Osteoblast (primary cell): ENCODE results near the gene SAMMSON. TPM values are rescaled to one million over a fixed set of nuclear protein-coding genes. Genes with fewer than 3 reads are reported as not detected.

Experiments used
- DNase-seq: peaks from one replicate; pipeline ENCODE4 v3.0.0; 2011; ENCODE audit warnings: low spot score, mixed read lengths; ENCODE audit not compliant: insufficient read length; ENCODE audit errors: missing footprints
- H2AFZ ChIP-seq: 2 replicates; pipeline ENCODE4 v1.6.0; 2011; ENCODE audit warnings: mild to moderate bottlenecking, low read length
- H3K27ac ChIP-seq: 2 replicates; pipeline ENCODE4 v1.5.1; 2011; ENCODE audit warnings: mild to moderate bottlenecking, low read depth, low read length, moderate library complexity
- H3K27me3 ChIP-seq: 2 replicates; pipeline ENCODE4 v1.6.0; 2012; ENCODE audit warnings: mild to moderate bottlenecking, control low read depth, inconsistent platforms, low read length, moderate library complexity; ENCODE audit not compliant: insufficient read depth
- H3K36me3 ChIP-seq: 2 replicates; pipeline ENCODE4 v1.5.1; 2011; ENCODE audit warnings: mild to moderate bottlenecking, low read length, control low read depth, moderate library complexity; ENCODE audit not compliant: insufficient read depth
- H3K4me1 ChIP-seq: 2 replicates; pipeline ENCODE4 v1.5.1; 2011; ENCODE audit warnings: mild to moderate bottlenecking, low read length, control low read depth, moderate library complexity; ENCODE audit not compliant: insufficient read depth
- H3K4me2 ChIP-seq: 2 replicates; pipeline ENCODE4 v1.6.0; 2011; ENCODE audit warnings: mild to moderate bottlenecking, low read length; ENCODE audit not compliant: insufficient read depth
- H3K4me3 ChIP-seq: fragments of 200-600 bp; sonication (generic); 3 replicates; pipeline ENCODE4 v1.5.1; 2012; ENCODE audit warnings: mild to moderate bottlenecking, low read length, inconsistent platforms; ENCODE audit not compliant: insufficient read depth
- H3K79me2 ChIP-seq: 2 replicates; pipeline ENCODE4 v1.6.0; 2012; ENCODE audit warnings: mild to moderate bottlenecking, low read length, control low read depth, inconsistent platforms; ENCODE audit not compliant: insufficient read depth
- H3K9me3 ChIP-seq: 2 replicates; pipeline ENCODE4 v1.5.1; 2011; ENCODE audit warnings: low read depth, low read length, control low read depth
- H4K20me1 ChIP-seq: 2 replicates; pipeline ENCODE4 v1.6.0; 2012; ENCODE audit warnings: mild to moderate bottlenecking, low read length, control low read depth; ENCODE audit not compliant: insufficient read depth
- CTCF ChIP-seq: IDR thresholded peaks from 2 replicates; pipeline ENCODE4 v1.5.1; 2011; ENCODE audit warnings: mild to moderate bottlenecking, low read depth, low read length, moderate library complexity; ENCODE audit errors: extremely low read depth
- total RNA-seq: library from RNA; depleted of rRNA; stranded (reverse); fragments of >200 nt; gene quantifications from 2 replicates; pipeline ENCODE4 v1.2.3, GENCODE V29; 2012

Gene SAMMSON
- total RNA-seq, 1 donor: not detected

GRCh38 chr3:69998759-69999139 is 784 bp upstream of the SAMMSON start:
- no peaks in the 10 kb centered on the region for H3K27me3 ChIP-seq
- no peak overlapping the region for H2AFZ ChIP-seq
- no peaks in the 10 kb centered on the region for H4K20me1 ChIP-seq
- no peaks in the 10 kb centered on the region for H3K9me3 ChIP-seq
- H3K4me1 ChIP-seq: no peaks in the 10 kb centered on the region
- H3K36me3 ChIP-seq: no peaks in the 10 kb centered on the region
- peak overlapping the region; percentile 3 for H3K4me2 ChIP-seq
- peak overlapping the region; percentile 20 for H3K4me3 ChIP-seq
- no peaks in the 10 kb centered on the region for H3K79me2 ChIP-seq
- no peak for TF ChIP-seq CTCF
- DNase-seq: no peak
- no peak overlapping the region for H3K27ac ChIP-seq

GRCh38 chr3:70000028-70000410 is 486 bp downstream of the SAMMSON start:
- TF ChIP-seq CTCF: no peak
- Histone ChIP-seq H3K4me3 (no peak overlapping the region), H3K27me3 (no peaks in the 10 kb centered on the region), H3K27ac (no peak overlapping the region), H3K4me2 (no peak overlapping the region), H3K9me3 (no peaks in the 10 kb centered on the region), H2AFZ (no peak overlapping the region), H3K79me2 (no peaks in the 10 kb centered on the region), H3K4me1 (no peaks in the 10 kb centered on the region), H4K20me1 (no peaks in the 10 kb centered on the region), H3K36me3 (no peaks in the 10 kb centered on the region)
- no peak for DNase-seq

GRCh38 chr3:70000563-70001081 is 1.1 kb downstream of the SAMMSON start:
- Histone ChIP-seq H3K27ac (no peak overlapping the region), H3K79me2 (no peaks in the 10 kb centered on the region), H3K4me1 (no peaks in the 10 kb centered on the region), H3K27me3 (no peaks in the 10 kb centered on the region), H2AFZ (no peak overlapping the region), H3K36me3 (no peaks in the 10 kb centered on the region), H3K4me2 (no peak overlapping the region), H4K20me1 (no peaks in the 10 kb centered on the region), H3K9me3 (no peaks in the 10 kb centered on the region), H3K4me3 (no peak overlapping the region)
- TF ChIP-seq CTCF: no peak
- DNase-seq: no peak

- no peaks in the 10 kb centered on the region for H3K27me3 ChIP-seq
- no peaks in the 10 kb centered on the region for H3K79me2 ChIP-seq
- no peaks in the 10 kb centered on the region for H4K20me1 ChIP-seq
- H3K9me3 ChIP-seq: no peaks in the 10 kb centered on the region
- H3K4me3 ChIP-seq: no peak overlapping the region
- DNase-seq: no peak
- no peaks in the 10 kb centered on the region for H3K36me3 ChIP-seq
- H3K4me1 ChIP-seq: no peaks in the 10 kb centered on the region
- no peak overlapping the region for H3K27ac ChIP-seq
- H2AFZ ChIP-seq: no peak overlapping the region
- no peak overlapping the region for H3K4me2 ChIP-seq
- TF ChIP-seq CTCF: no peak
These were observed 3.6 kb downstream of the SAMMSON start for GRCh38 chr3:70003119-70003518.
